Ishikawa (cell line): ENCODE results near the gene ZBED2.

Source experiments
- CEBPB ChIP-seq: IDR thresholded peaks from 2 replicates; pipeline ENCODE4 v1.6.1; 2012
- EGR1 ChIP-seq: IDR thresholded peaks from 2 replicates; pipeline ENCODE4 v1.6.1; 2012
- FOXM1 ChIP-seq: IDR thresholded peaks from 2 replicates; pipeline ENCODE4 v1.6.1; 2012; ENCODE audit warnings: low read depth, borderline replicate concordance
- MAX ChIP-seq: IDR thresholded peaks from 2 replicates; pipeline ENCODE4 v1.6.1; 2012
- NFIC ChIP-seq: IDR thresholded peaks from 2 replicates; pipeline ENCODE4 v1.6.1; 2012
- REST ChIP-seq: IDR thresholded peaks from 2 replicates; pipeline ENCODE4 v1.6.1; 2012; ENCODE audit warnings: low read depth, mild to moderate bottlenecking
- USF1 ChIP-seq: IDR thresholded peaks from 2 replicates; pipeline ENCODE4 v1.6.1; 2012

GRCh38 chr3:111608383-111608782 lies 13.2 kb upstream of the ZBED2 start:
- TF ChIP-seq FOXM1 (no peak), USF1 (no peak), NFIC (no peak), REST (no peak), MAX (no peak), EGR1 (no peak), CEBPB (no peak)
